Pancreas (tissue), 10 donors: ENCODE data around the gene PTCD3. TPM values are rescaled to one million over a fixed set of nuclear protein-coding genes. Genes with fewer than 3 reads are reported as not detected.

Experiments used
- ATAC-seq, 4 donors: fragments of 200-7000 bp; cut with Tn5 transposase; one replicate each; pipeline versions ENCODE4 v1.8.0 to v1.9.1; 2020; ENCODE audit warnings: mild to moderate bottlenecking in 4 of 4, moderate library complexity in 4 of 4
- DNase-seq, 6 donors: peaks; one replicate each; pipeline ENCODE4 v3.0.0-alpha.2; 2020
- FAIRE-seq: peaks from 2 replicates; lab custom pipeline; 2012; peaks lifted over from hg19 to GRCh38; lab: Jason Lieb, UNC
- H3K27ac ChIP-seq, 4 donors: fragments of 200-600 bp; sonication (generic); 1 replicate in 3 of 4; 2 replicates in 1 of 4; pipeline versions ENCODE4 v1.5.0 to v1.8.0; 2020
- H3K27me3 ChIP-seq, 4 donors: fragments of 200-600 bp; one replicate each; pipeline ENCODE4 v1.8.0; 2021
- H3K36me3 ChIP-seq, 3 donors: fragments of 200-600 bp; sonication (generic) in 1 of 3; one replicate each; pipeline versions ENCODE4 v1.5.0 to v1.8.0; 2020 to 2021
- H3K4me1 ChIP-seq, 3 donors: fragments of 200-600 bp; one replicate each; pipeline ENCODE4 v1.8.0; 2021
- H3K4me3 ChIP-seq, 4 donors: fragments of 200-600 bp; sonication (generic) in 2 of 4; one replicate each; pipeline versions ENCODE4 v1.5.0 to v1.8.0; 2020 to 2021
- H3K9me3 ChIP-seq, 4 donors: fragments of 200-600 bp; one replicate each; pipeline ENCODE4 v1.8.0; 2021
- WGBS, 2 donors: extraction: QIAGEN DNeasy Blood & Tissue Kit; methylation state at CpG; one replicate each; pipeline ENCODE4 v1.1.7; 2013; 5-methylcytosine and 5-hydroxymethylcytosine counted together
- intact Hi-C, 3 donors: fragments of 100-400 bp; cut with DNase I; formaldehyde crosslinking; loops; one replicate each; pipeline versions ENCODE4 v1.11.1 to v1.14.2; 2022
- polyA plus RNA-seq, 2 donors: library from polyadenylated mRNA; stranded (reverse); fragments of 200-250 nt; gene quantifications; one replicate each; pipeline ENCODE4 v1.2.3, GENCODE V29; 2013
- total RNA-seq, 6 donors: library from RNA; stranded (reverse); fragmentation: NEBNext Ultra II Directional in 4 of 6; extraction: Animal tissue kit (Norgen Biotek cat#: 25700) in 4 of 6; gene quantifications; one replicate each; pipeline versions ENCODE4 v1.2.1 to v1.2.4, GENCODE V29; 2021 to 2023
- TF ChIP-seq, protein P1 (sequence below), 4 donors: fragments of 200-600 bp; sonication (generic) in 3 of 4; IDR thresholded peaks; one replicate each; pipeline versions ENCODE4 v1.5.0 to v1.8.0; 2021; ENCODE audit warnings: antibody characterized with exemption in 4 of 4
- donor health status: healthy with polysubstance abuse.
- donor health status: DM: no; HTN: no; CAD: no; lungs with moderate emphysema.
- donor health status: DM: no; HTN: no; CAD: no.
- donor health status: control.
- donor health status: control.
- donor health status: Bipolar disorder and iron deficiency.
- donor health status: DM: yes; HTN: yes; CAD: no.
- donor health status: DM: no; HTN: no; CAD: no.
- donor health status: DM: no; HTN: no; CAD: no.
- donor health status: DM: yes; HTN: yes; CAD: no.

PTCD3 gene
- total and polyA plus RNA-seq, 8 donors = 15.8 to 42.7 (median 28.9) TPM

DNA sequence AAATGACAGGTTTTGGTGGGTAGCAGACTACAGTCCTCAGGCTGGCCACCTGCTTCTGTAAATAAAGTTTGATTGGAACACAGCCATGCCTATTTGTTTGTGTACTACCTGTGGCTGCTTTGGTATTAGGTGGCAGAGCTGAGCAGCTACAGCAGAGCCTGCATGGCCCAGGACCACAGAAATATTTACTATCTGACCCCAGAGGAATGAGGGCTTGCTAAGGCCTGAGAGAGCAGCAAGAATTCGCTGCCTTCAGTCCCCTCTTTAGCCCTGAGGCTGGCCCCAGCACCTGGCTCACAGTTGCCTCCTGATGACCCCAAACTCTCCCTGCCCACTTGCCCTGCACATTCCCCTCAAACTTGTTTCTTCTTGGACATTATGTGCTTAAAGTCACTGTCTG is 32.8 kb upstream of the PTCD3 start:
- no peak overlapping the region for H3K4me3 ChIP-seq
- no peak for DNase-seq
- peaks cover 0 to 16% (median 13%) of the 10 kb centered on the region in 3 donors for H3K36me3 ChIP-seq
- no peak for ATAC-seq
- TF ChIP-seq, protein P1, sequence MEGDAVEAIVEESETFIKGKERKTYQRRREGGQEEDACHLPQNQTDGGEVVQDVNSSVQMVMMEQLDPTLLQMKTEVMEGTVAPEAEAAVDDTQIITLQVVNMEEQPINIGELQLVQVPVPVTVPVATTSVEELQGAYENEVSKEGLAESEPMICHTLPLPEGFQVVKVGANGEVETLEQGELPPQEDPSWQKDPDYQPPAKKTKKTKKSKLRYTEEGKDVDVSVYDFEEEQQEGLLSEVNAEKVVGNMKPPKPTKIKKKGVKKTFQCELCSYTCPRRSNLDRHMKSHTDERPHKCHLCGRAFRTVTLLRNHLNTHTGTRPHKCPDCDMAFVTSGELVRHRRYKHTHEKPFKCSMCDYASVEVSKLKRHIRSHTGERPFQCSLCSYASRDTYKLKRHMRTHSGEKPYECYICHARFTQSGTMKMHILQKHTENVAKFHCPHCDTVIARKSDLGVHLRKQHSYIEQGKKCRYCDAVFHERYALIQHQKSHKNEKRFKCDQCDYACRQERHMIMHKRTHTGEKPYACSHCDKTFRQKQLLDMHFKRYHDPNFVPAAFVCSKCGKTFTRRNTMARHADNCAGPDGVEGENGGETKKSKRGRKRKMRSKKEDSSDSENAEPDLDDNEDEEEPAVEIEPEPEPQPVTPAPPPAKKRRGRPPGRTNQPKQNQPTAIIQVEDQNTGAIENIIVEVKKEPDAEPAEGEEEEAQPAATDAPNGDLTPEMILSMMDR (IDR thresholded peaks at IDR 0.05) = no peak
- peak overlapping the region in 2 of 4 donors; percentile 61 to 75 for H3K27ac ChIP-seq
- H3K4me1 ChIP-seq = peaks cover 12 to 23% (median 19%) of the 10 kb centered on the region in 3 donors
- no peaks in the 10 kb centered on the region for H3K9me3 ChIP-seq
- intact Hi-C loops = loop anchor here in 2 of 3 donors (10.0 kb wide), 2 partner anchors 188 to 248 kb away; partner anchors contain the start of gene ST3GAL5 (in 1 of the 2)
- no peaks in the 10 kb centered on the region for H3K27me3 ChIP-seq
- WGBS, 2 donors = 82 to 100% methylated on average over 1 of the region's 1 CpG
- FAIRE-seq = no peak

DNA sequence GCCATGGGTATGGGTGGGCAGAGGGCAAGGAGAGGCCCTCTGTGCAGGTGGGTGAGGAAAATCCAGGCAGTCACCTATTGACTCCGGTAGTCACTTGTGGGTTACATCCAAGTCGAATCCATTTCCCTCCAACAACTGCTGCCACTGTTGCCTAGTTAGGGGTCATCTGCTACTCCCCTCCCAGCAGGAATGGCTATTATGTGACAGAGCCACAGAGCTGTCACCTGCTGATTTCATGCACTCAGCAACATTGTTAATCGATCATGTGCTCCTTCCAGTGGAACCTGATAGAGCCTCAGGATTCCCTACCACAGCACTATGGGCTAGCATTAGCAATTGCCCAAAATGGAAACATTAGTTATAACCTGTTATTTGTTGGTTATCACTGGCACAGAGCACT is 31.8 kb upstream of the PTCD3 start:
- DNase-seq = no peak
- TF ChIP-seq, protein P1 (IDR thresholded peaks at IDR 0.05) = no peak
- no peak for FAIRE-seq
- intact Hi-C loops = loop anchor here in 2 of 3 donors (10.0 kb wide), 2 partner anchors 189 to 249 kb away; partner anchors contain the start of gene ST3GAL5 (in 1 of the 2)
- ATAC-seq = no peak
- 91 to 94% methylated on average over 3 of the region's 3 CpGs for WGBS, 2 donors
- H3K27me3 ChIP-seq = no peaks in the 10 kb centered on the region
- peaks cover 0 to 12% (median 10%) of the 10 kb centered on the region in 3 donors for H3K36me3 ChIP-seq
- no peaks in the 10 kb centered on the region for H3K9me3 ChIP-seq
- H3K4me3 ChIP-seq = no peak overlapping the region
- H3K27ac ChIP-seq = no peak overlapping the region
- peaks cover 12 to 19% (median 16%) of the 10 kb centered on the region in 3 donors for H3K4me1 ChIP-seq

DNA sequence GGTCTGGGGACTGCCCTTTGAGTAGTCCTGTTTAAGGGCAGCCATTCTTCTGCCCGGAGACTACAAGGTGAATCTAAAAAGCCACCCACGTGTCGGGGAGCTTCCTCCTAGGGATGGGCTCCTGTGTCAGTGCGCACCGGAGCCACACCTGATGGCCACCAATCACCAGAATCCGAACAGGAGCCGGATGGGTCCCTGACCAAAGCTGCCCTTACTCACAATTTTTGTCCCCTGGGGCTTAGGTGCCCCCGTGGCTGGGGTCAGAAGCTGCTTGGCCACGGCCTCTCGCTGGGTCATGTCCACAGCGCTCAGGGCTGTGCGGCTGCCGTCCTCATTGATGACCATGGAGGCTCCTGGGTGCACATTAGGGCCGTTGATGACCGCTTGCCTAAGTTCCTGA is 31.2 kb upstream of the PTCD3 start:
- WGBS, 2 donors = 95% methylated on average over 15 of the region's 15 CpGs
- TF ChIP-seq, protein P1 (IDR thresholded peaks at IDR 0.05) = no peak

DNA sequence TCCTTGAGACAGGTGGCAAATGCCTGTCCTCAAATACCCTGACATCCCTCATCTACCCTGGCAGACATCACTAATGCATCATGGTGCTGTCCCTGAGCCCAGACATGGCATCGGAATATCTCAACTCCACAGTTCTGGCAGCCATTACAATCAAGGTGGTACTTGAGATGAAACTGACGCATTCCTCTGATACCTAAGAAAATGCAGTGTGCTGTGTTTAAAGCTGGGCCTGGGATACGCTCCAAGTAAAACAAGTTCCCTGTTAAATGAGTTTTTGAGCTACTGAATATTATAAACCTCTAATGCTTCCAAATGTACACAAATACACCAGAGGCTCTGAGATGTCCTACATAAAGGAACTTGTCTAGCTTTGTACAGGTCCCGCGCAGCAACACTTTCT is 30.1 kb upstream of the PTCD3 start:
- 95 to 98% methylated on average over 5 of the region's 5 CpGs for WGBS, 2 donors
- intact Hi-C loops = loop anchor here (5.0 to 10.0 kb wide), 4 partner anchors 191 to 251 kb away; partner anchors contain the start of gene ST3GAL5 (in 1 of the 3)
- Histone ChIP-seq H3K27me3 (no peaks in the 10 kb centered on the region), H3K9me3 (no peaks in the 10 kb centered on the region), H3K36me3 (peaks cover 0 to 6% (median 0%) of the 10 kb centered on the region in 3 donors), H3K4me3 (no peak overlapping the region), H3K4me1 (peaks cover 12 to 19% (median 19%) of the 10 kb centered on the region in 3 donors), H3K27ac (no peak overlapping the region)
- no peak for FAIRE-seq
- no peak for DNase-seq
- TF ChIP-seq, protein P1 (IDR thresholded peaks at IDR 0.05) = no peak
- ATAC-seq = no peak

More for the DNA sequence above, 31.2 kb upstream of the PTCD3 start:
- intact Hi-C loops = loop anchor here (5.0 to 10.0 kb wide), 4 partner anchors 190 to 250 kb away; partner anchors contain the start of gene ST3GAL5 (in 1 of the 3)
- FAIRE-seq (no peak), ATAC-seq (no peak), DNase-seq (no peak)
- Histone ChIP-seq H3K36me3 (peaks cover 0 to 7% (median 5%) of the 10 kb centered on the region in 3 donors), H3K27me3 (no peaks in the 10 kb centered on the region), H3K27ac (no peak overlapping the region), H3K4me1 (peaks cover 12 to 19% (median 16%) of the 10 kb centered on the region in 3 donors), H3K4me3 (no peak overlapping the region), H3K9me3 (no peaks in the 10 kb centered on the region)
